B cell (primary cell): ENCODE data around the gene POLE.

Source experiments
- CTCF ChIP-seq: fragments of 200-600 bp; IDR thresholded peaks from one replicate; pipeline ENCODE4 v1.8.0; 2022; ENCODE audit warnings: antibody characterized with exemption, mild to moderate bottlenecking
- EZH2 ChIP-seq: IDR thresholded peaks from 2 replicates; pipeline ENCODE4 v1.6.1; 2012; ENCODE audit warnings: borderline replicate concordance, low read depth, mild to moderate bottlenecking, moderate library complexity, low read length; ENCODE audit not compliant: insufficient read depth, poor library complexity, severe bottlenecking

GRCh38 chr12:132582582-132583410, 104.3 kb downstream of the POLE start:
- TF ChIP-seq CTCF (no peak), EZH2 (no peak)
